Keratinocyte (primary cell): Measurements from ENCODE around the gene FGF19.

Experiments used
- EZH2 ChIP-seq: IDR thresholded peaks from one replicate; pipeline ENCODE4 v1.6.1; 2012; ENCODE audit warnings: inconsistent platforms, mild to moderate bottlenecking, low read length, moderate library complexity
- TF ChIP-seq, protein P1 (sequence below), 3 experiments: IDR thresholded peaks in 1 of 3; conservative IDR thresholded peaks in 1 of 3; optimal IDR thresholded peaks in 1 of 3; 2 replicates in 2 of 3; 3 replicates in 1 of 3; pipeline versions ENCODE3 to v1.5.1; 2011; ENCODE audit warnings: low read length in 3 of 3, mild to moderate bottlenecking in 3 of 3, moderate library complexity in 2 of 3, control low read depth in 1 of 3, inconsistent platforms in 1 of 3; ENCODE audit not compliant: insufficient read depth in 2 of 3; ENCODE audit errors: extremely low read depth in 1 of 3

- TF ChIP-seq, protein P1, sequence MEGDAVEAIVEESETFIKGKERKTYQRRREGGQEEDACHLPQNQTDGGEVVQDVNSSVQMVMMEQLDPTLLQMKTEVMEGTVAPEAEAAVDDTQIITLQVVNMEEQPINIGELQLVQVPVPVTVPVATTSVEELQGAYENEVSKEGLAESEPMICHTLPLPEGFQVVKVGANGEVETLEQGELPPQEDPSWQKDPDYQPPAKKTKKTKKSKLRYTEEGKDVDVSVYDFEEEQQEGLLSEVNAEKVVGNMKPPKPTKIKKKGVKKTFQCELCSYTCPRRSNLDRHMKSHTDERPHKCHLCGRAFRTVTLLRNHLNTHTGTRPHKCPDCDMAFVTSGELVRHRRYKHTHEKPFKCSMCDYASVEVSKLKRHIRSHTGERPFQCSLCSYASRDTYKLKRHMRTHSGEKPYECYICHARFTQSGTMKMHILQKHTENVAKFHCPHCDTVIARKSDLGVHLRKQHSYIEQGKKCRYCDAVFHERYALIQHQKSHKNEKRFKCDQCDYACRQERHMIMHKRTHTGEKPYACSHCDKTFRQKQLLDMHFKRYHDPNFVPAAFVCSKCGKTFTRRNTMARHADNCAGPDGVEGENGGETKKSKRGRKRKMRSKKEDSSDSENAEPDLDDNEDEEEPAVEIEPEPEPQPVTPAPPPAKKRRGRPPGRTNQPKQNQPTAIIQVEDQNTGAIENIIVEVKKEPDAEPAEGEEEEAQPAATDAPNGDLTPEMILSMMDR (optimal IDR thresholded peaks at IDR 0.05 in 1 of 3, IDR thresholded peaks at IDR 0.05 in 1 of 3, conservative IDR thresholded peaks at IDR 0.05 in 1 of 3; ENCODE audit: extremely low read depth in 1 of 3, insufficient read depth in 2 of 3, low read length in 3 of 3): peak in 2 of 3 experiments; percentile 47 to 50
- no peak for TF ChIP-seq EZH2
Measured at GRCh38 chr11:69721745-69722144, 17.9 kb upstream of the FGF19 start.
